IMR-90 (cell line): ENCODE measurements around the gene OSBPL3. TPM values are rescaled to one million over a fixed set of nuclear protein-coding genes. Genes with fewer than 3 reads are reported as not detected.
A peak's percentile ranks its signal among the peaks of the same experiment; 100 is the strongest.

Experiments used
- ATAC-seq: fragments of 200-7000 bp; cut with Tn5 transposase; 2 replicates; pipeline ENCODE4 v1.9.1; 2020; ENCODE audit warnings: low read depth, mild to moderate bottlenecking, moderate library complexity
- BruUV-seq: library from RNA; stranded (reverse); fragments of 400-500 nt; replicated peaks from 2 replicates; lab custom pipeline; 2021; lab: Mats Ljungman, UMichigan
- CTCF ChIA-PET: fragments of 300-600 bp; formaldehyde crosslinking; extraction: SDS; loops from one replicate; lab custom pipeline; 2021; ENCODE audit warnings: antibody characterized with exemption; lab: Yijun Ruan, JAX
- POLR2A ChIA-PET: fragments of 300-600 bp; sonication (Branson Sonifier 250); formaldehyde crosslinking; loops from one replicate; lab custom pipeline; 2022; ENCODE audit warnings: antibody characterized with exemption; ENCODE audit not compliant: unreplicated experiment; lab: Charles Lee
- DNase-seq: peaks from one replicate; pipeline ENCODE4 v3.0.0; 2013
- H2AFZ ChIP-seq: replicated peaks from 2 replicates; pipeline ENCODE3; 2013; ENCODE audit warnings: low read length, mild to moderate bottlenecking; ENCODE audit not compliant: poor library complexity
- H2AK5ac ChIP-seq: 2 replicates; pipeline ENCODE4 v1.6.1; 2013; ENCODE audit warnings: low read depth, low read length, inconsistent platforms
- H2AK9ac ChIP-seq: replicated peaks from 2 replicates; pipeline ENCODE3; 2013; ENCODE audit warnings: mild to moderate bottlenecking, low read depth, low read length, moderate library complexity; ENCODE audit not compliant: poor library complexity
- H2BK120ac ChIP-seq: 2 replicates; pipeline ENCODE4 v1.6.1; 2013; ENCODE audit warnings: low read depth, low read length, inconsistent platforms
- H2BK15ac ChIP-seq: 3 replicates; pipeline ENCODE4 v1.6.1; 2013; ENCODE audit warnings: low read depth, low read length, inconsistent platforms
- H2BK20ac ChIP-seq: 2 replicates; pipeline ENCODE4 v1.6.1; 2013; ENCODE audit warnings: low read depth, mild to moderate bottlenecking, inconsistent platforms, low read length, moderate library complexity
- H2BK5ac ChIP-seq: 2 replicates; pipeline ENCODE4 v1.6.1; 2013; ENCODE audit warnings: mild to moderate bottlenecking, low read depth, low read length, inconsistent platforms; ENCODE audit not compliant: poor library complexity, severe bottlenecking
- H3K14ac ChIP-seq: replicated peaks from 2 replicates; pipeline ENCODE4 v1.6.1; 2013; ENCODE audit warnings: low read depth, low read length, inconsistent platforms
- H3K18ac ChIP-seq: 2 replicates; pipeline ENCODE4 v1.6.1; 2013; ENCODE audit warnings: low read depth, low read length, control low read depth
- H3K23ac ChIP-seq: 2 replicates; pipeline ENCODE4 v1.6.1; 2013; ENCODE audit warnings: low read depth, low read length, inconsistent platforms
- H3K27ac ChIP-seq: 2 replicates; pipeline ENCODE4 v1.5.1; 2013; ENCODE audit warnings: mild to moderate bottlenecking, control low read depth, low read length; ENCODE audit not compliant: insufficient read depth
- H3K27me3 ChIP-seq: 2 replicates; pipeline ENCODE4 v1.6.1; 2013; ENCODE audit warnings: low read length; ENCODE audit not compliant: control insufficient read depth, insufficient read depth
- H3K36me3 ChIP-seq: 2 replicates; pipeline ENCODE4 v1.6.1; 2013; ENCODE audit warnings: low read length, mixed read lengths; ENCODE audit not compliant: control insufficient read depth, insufficient read depth
- H3K4ac ChIP-seq: 2 replicates; pipeline ENCODE4 v1.6.1; 2013; ENCODE audit warnings: low read depth, low read length, inconsistent platforms
- H3K4me1 ChIP-seq: 2 replicates; pipeline ENCODE4 v1.6.1; 2013; ENCODE audit warnings: low read length, mixed read lengths; ENCODE audit not compliant: control insufficient read depth, insufficient read depth
- H3K4me2 ChIP-seq: 2 replicates; pipeline ENCODE4 v1.6.1; 2013; ENCODE audit warnings: low read depth, mild to moderate bottlenecking, control low read depth, low read length, moderate library complexity
- H3K4me3 ChIP-seq: 2 replicates; pipeline ENCODE4 v1.5.1; 2013; ENCODE audit warnings: low read depth, mild to moderate bottlenecking, control low read depth, low read length, moderate library complexity; ENCODE audit not compliant: insufficient read depth
- H3K56ac ChIP-seq: 2 replicates; pipeline ENCODE4 v1.6.1; 2013; ENCODE audit warnings: low read length, inconsistent platforms; ENCODE audit not compliant: insufficient read depth; ENCODE audit errors: extremely low read depth
- H3K79me1 ChIP-seq, 2 experiments: 2 replicates each; pipeline ENCODE4 v1.6.1; 2013; ENCODE audit warnings: low read length in 2 of 2, inconsistent platforms in 1 of 2, low read depth in 1 of 2
- H3K9ac ChIP-seq: 2 replicates; pipeline ENCODE4 v1.6.1; 2013; ENCODE audit warnings: low read depth, low read length, control low read depth
- H3K9me1 ChIP-seq: 2 replicates; pipeline ENCODE4 v1.6.1; 2013; ENCODE audit warnings: low read length, inconsistent platforms; ENCODE audit not compliant: insufficient read depth
- H3K9me3 ChIP-seq: 2 replicates; pipeline ENCODE4 v1.6.1; 2013; ENCODE audit warnings: low read length; ENCODE audit not compliant: control insufficient read depth, insufficient read depth
- H4K20me1 ChIP-seq: 2 replicates; pipeline ENCODE4 v1.6.1; 2013; ENCODE audit warnings: low read length, inconsistent platforms; ENCODE audit not compliant: insufficient read depth
- H4K5ac ChIP-seq: 2 replicates; pipeline ENCODE4 v1.6.1; 2013; ENCODE audit warnings: mild to moderate bottlenecking, low read depth, low read length, control low read depth
- H4K8ac ChIP-seq, 2 experiments: 2 replicates each; pipeline ENCODE4 v1.6.1; 2013; ENCODE audit warnings: low read depth in 2 of 2, low read length in 2 of 2, control low read depth in 1 of 2, inconsistent platforms in 1 of 2
- H4K91ac ChIP-seq: 2 replicates; pipeline ENCODE4 v1.6.1; 2013; ENCODE audit warnings: low read depth, low read length, inconsistent platforms; ENCODE audit not compliant: insufficient read depth
- BHLHE40 ChIP-seq: fragments of 150-350 bp; IDR thresholded peaks from 2 replicates; pipeline ENCODE4 v1.6.1; 2016; ENCODE audit warnings: mild to moderate bottlenecking, low read depth, low read length
- CEBPB ChIP-seq: IDR thresholded peaks from 2 replicates; pipeline ENCODE4 v1.6.1; 2012; ENCODE audit warnings: low read depth, low read length, improper control_type of control experiment
- CHD1 ChIP-seq: IDR thresholded peaks from 2 replicates; pipeline ENCODE4 v1.6.1; 2012; ENCODE audit warnings: low read depth, low read length, improper control_type of control experiment
- ELK1 ChIP-seq: fragments of 150-350 bp; IDR thresholded peaks from 2 replicates; pipeline ENCODE4 v1.6.1; 2016; ENCODE audit warnings: low read depth, mild to moderate bottlenecking, low read length, moderate library complexity, borderline replicate concordance
- FOS ChIP-seq: fragments of 150-350 bp; IDR thresholded peaks from 2 replicates; pipeline ENCODE4 v1.6.1; 2016; ENCODE audit warnings: low read depth, low read length
- MAFK ChIP-seq: IDR thresholded peaks from 2 replicates; pipeline ENCODE4 v1.6.1; 2012; ENCODE audit warnings: low read depth, low read length, improper control_type of control experiment
- MAZ ChIP-seq: IDR thresholded peaks from 2 replicates; pipeline ENCODE4 v1.6.1; 2012; ENCODE audit warnings: low read depth, mild to moderate bottlenecking, low read length, improper control_type of control experiment, moderate library complexity, borderline replicate concordance
- MXI1 ChIP-seq: IDR thresholded peaks from 2 replicates; pipeline ENCODE4 v1.6.1; 2012; ENCODE audit warnings: low read depth, mild to moderate bottlenecking, low read length, moderate library complexity, borderline replicate concordance
- NFE2L2 ChIP-seq: fragments of 150-350 bp; IDR thresholded peaks from 2 replicates; pipeline ENCODE4 v1.6.1; 2016; ENCODE audit warnings: low read depth, mild to moderate bottlenecking, low read length
- POLR2A ChIP-seq: IDR thresholded peaks from 2 replicates; pipeline ENCODE4 v1.6.1; 2012; ENCODE audit warnings: mild to moderate bottlenecking, low read depth, low read length
- RAD21 ChIP-seq: IDR thresholded peaks from 2 replicates; pipeline ENCODE4 v1.6.1; 2012; ENCODE audit warnings: low read length, improper control_type of control experiment
- RCOR1 ChIP-seq: IDR thresholded peaks from 2 replicates; pipeline ENCODE4 v1.6.1; 2012; ENCODE audit warnings: mild to moderate bottlenecking, low read length, improper control_type of control experiment; ENCODE audit not compliant: insufficient replicate concordance
- RFX5 ChIP-seq: IDR thresholded peaks from 2 replicates; pipeline ENCODE4 v1.8.0; 2012; ENCODE audit warnings: low read depth, mild to moderate bottlenecking, low read length, moderate library complexity
- SMC3 ChIP-seq: fragments of 150-350 bp; IDR thresholded peaks from 2 replicates; pipeline ENCODE4 v1.6.1; 2016; ENCODE audit warnings: low read depth, mild to moderate bottlenecking, antibody characterized with exemption, low read length, moderate library complexity
- USF2 ChIP-seq: fragments of 150-350 bp; IDR thresholded peaks from 2 replicates; pipeline ENCODE4 v1.6.1; 2017; ENCODE audit warnings: mild to moderate bottlenecking, antibody characterized with exemption, low read length, low read depth
- WGBS, 2 experiments: methylation state at CpG; one replicate each; pipeline versions ENCODE4 v1.1.5 to v1.1.7; 2013; ENCODE audit warnings: missing lambda C conversion rate in 2 of 2; ENCODE audit not compliant: insufficient read length in 1 of 2; ENCODE audit errors: extremely low coverage in 2 of 2; 5-methylcytosine and 5-hydroxymethylcytosine counted together
- dilution Hi-C: fragments of 300-500 bp; cut with HindIII; formaldehyde crosslinking; loops from one replicate; pipeline ENCODE4 v1.14.3; 2018; ENCODE audit warnings: low sequenced_read_pairs; ENCODE audit not compliant: unreplicated experiment
- in situ Hi-C: fragments of 300-500 bp; cut with MboI; formaldehyde crosslinking; loops from 3 replicates; pipeline ENCODE4 v1.14.3; 2019; ENCODE audit warnings: low sequenced_read_pairs, inconsistent platforms, mixed read lengths
- intact Hi-C: fragments of 100-400 bp; cut with micrococcal nuclease; formaldehyde crosslinking; loops from 2 replicates; pipeline ENCODE4 v1.10.0; 2022
- polyA plus RNA-seq, 3 experiments: library from polyadenylated mRNA; depleted of rRNA; stranded (reverse); fragments of >200 nt; gene quantifications; 2 replicates each; pipeline ENCODE4 v1.2.3, GENCODE V29; 2012; ENCODE audit warnings: low replicate concordance in 1 of 3
- total RNA-seq: library from RNA; depleted of rRNA; stranded (reverse); fragments of >200 nt; gene quantifications from 2 replicates; pipeline ENCODE4 v1.2.3, GENCODE V29; 2012
- TF ChIP-seq, protein P1 (sequence below): conservative IDR thresholded peaks from 2 replicates; pipeline ENCODE4 v1.5.1; 2012; ENCODE audit warnings: mild to moderate bottlenecking, low read depth, low read length, improper control_type of control experiment

The OSBPL3 gene
- total and polyA plus RNA-seq, 2 of the 4 experiments (the other 2 are of a cell fraction) = 18.0 to 29.9 TPM

GRCh38 chr7:25009257-25009656 is 29.3 kb upstream of the OSBPL3 start:
- H2AK9ac ChIP-seq = no peak overlapping the region

More at GRCh38 chr7:25009257-25009656, 29.3 kb upstream of the OSBPL3 start:
- no peaks in the 10 kb centered on the region for H3K79me1 ChIP-seq
- peaks cover 6% of the 10 kb centered on the region for H3K9me1 ChIP-seq
- ChIA-PET POLR2A (no interaction called here), CTCF (no interaction called here)
- H4K20me1 ChIP-seq = no peaks in the 10 kb centered on the region
- H4K8ac ChIP-seq = no peak overlapping the region
- H2AK5ac ChIP-seq = no peak overlapping the region
- H3K4me1 ChIP-seq = peaks cover 4% of the 10 kb centered on the region; the same call in 1 of the 2 replicates
- H2BK20ac ChIP-seq = peak overlapping the region; percentile 24; the same call in 1 of the 2 replicates
- H3K18ac ChIP-seq = peak overlapping the region; percentile 22; the same call in 1 of the 2 replicates
- BruUV-seq = no TSS peak
- no peak overlapping the region for H4K91ac ChIP-seq
- H3K23ac ChIP-seq = no peak overlapping the region
- H3K9ac ChIP-seq = no peak overlapping the region
- ATAC-seq (peak; percentile 98), DNase-seq (peak; percentile 98)
- no peak overlapping the region for H3K4ac ChIP-seq
- no peaks in the 10 kb centered on the region for H3K9me3 ChIP-seq
- TF ChIP-seq FOS (peak; percentile 62), POLR2A (no peak), BHLHE40 (no peak; the same call in 1 of the 2 replicates), CEBPB (peak; percentile 92), MXI1 (no peak), CHD1 (no peak), MAZ (no peak), RFX5 (peak; percentile 64; the same call in 1 of the 2 replicates), NFE2L2 (no peak), USF2 (no peak), RAD21 (no peak), MAFK (0 out of 2 replicates have a peak, but pooled peaks have one; percentile 3), ELK1 (no peak), SMC3 (no peak), RCOR1 (no peak)
- TF ChIP-seq, protein P1, sequence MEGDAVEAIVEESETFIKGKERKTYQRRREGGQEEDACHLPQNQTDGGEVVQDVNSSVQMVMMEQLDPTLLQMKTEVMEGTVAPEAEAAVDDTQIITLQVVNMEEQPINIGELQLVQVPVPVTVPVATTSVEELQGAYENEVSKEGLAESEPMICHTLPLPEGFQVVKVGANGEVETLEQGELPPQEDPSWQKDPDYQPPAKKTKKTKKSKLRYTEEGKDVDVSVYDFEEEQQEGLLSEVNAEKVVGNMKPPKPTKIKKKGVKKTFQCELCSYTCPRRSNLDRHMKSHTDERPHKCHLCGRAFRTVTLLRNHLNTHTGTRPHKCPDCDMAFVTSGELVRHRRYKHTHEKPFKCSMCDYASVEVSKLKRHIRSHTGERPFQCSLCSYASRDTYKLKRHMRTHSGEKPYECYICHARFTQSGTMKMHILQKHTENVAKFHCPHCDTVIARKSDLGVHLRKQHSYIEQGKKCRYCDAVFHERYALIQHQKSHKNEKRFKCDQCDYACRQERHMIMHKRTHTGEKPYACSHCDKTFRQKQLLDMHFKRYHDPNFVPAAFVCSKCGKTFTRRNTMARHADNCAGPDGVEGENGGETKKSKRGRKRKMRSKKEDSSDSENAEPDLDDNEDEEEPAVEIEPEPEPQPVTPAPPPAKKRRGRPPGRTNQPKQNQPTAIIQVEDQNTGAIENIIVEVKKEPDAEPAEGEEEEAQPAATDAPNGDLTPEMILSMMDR = no peak
- in situ Hi-C loops = no loop called here
- no peak overlapping the region for H3K56ac ChIP-seq
- H2AFZ ChIP-seq = peak overlapping the region; percentile 9
- peak overlapping the region; percentile 61 for H2BK5ac ChIP-seq
- H2BK15ac ChIP-seq = peak overlapping the region; percentile 46; the same call in 1 of the 3 replicates
- dilution Hi-C loops = no loop called here
- H2BK120ac ChIP-seq = peak overlapping the region; percentile 17; the same call in 1 of the 2 replicates
- intact Hi-C loops = no loop called here
- no peak overlapping the region for H3K14ac ChIP-seq
- no peak overlapping the region for H3K4me2 ChIP-seq
- WGBS, 2 experiments = 0% methylated on average over 1 of the region's 5 CpGs; no CpG with 5 or more reads in 1 of the 2 experiments
- no peak overlapping the region for H4K5ac ChIP-seq
- H3K27me3 ChIP-seq = no peaks in the 10 kb centered on the region
- no peak overlapping the region for H3K4me3 ChIP-seq
- H3K27ac ChIP-seq = peak overlapping the region; percentile 60
- no peaks in the 10 kb centered on the region for H3K36me3 ChIP-seq
